Measurements from ENCODE around the gene KATNAL1.
A peak's percentile ranks its signal among the peaks of the same experiment; 100 is the strongest.
"Not testable (repeated sequence)": the region's sequence is repeated elsewhere in the genome, so short reads cannot be mapped to it uniquely, and the experiment has no call there.

The KATNAL1 gene

GRCh38 chr13:30181888-30182651, 125.3 kb downstream of the KATNAL1 start:
- no peak for TF ChIP-seq CTCF (IDR thresholded peaks at IDR 0.05; ENCODE audit: low read depth, low read length, missing control alignments)
- no peak overlapping the region for H3K4me3 ChIP-seq (replicated peaks; ENCODE audit: low read depth, low read length)
- no peak for DNase-seq (ENCODE audit: extremely low read depth, low read depth)

GRCh38 chr13:30179597-30180276, 127.6 kb downstream of the KATNAL1 start:
- TF ChIP-seq CTCF (IDR thresholded peaks at IDR 0.05; ENCODE audit: low read depth, low read length, missing control alignments) = no peak
- no peak overlapping the region for H3K4me3 ChIP-seq (replicated peaks; ENCODE audit: low read depth, low read length)
- DNase-seq (ENCODE audit: extremely low read depth, low read depth) = no peak

GRCh38 chr13:30178976-30179375, 128.4 kb downstream of the KATNAL1 start:
- no peak for TF ChIP-seq CTCF (IDR thresholded peaks at IDR 0.05; ENCODE audit: low read depth, low read length, missing control alignments)
- H3K4me3 ChIP-seq (replicated peaks; ENCODE audit: low read depth, low read length) = no peak overlapping the region
- no peak for DNase-seq (ENCODE audit: extremely low read depth, low read depth)

GRCh38 chr13:30175166-30175565, 132.2 kb downstream of the KATNAL1 start:
- no peak overlapping the region for H3K4me3 ChIP-seq (replicated peaks; ENCODE audit: low read depth, low read length)
- no peak for DNase-seq (ENCODE audit: extremely low read depth, low read depth)
- TF ChIP-seq CTCF (IDR thresholded peaks at IDR 0.05; ENCODE audit: low read depth, low read length, missing control alignments) = no peak

DNA sequence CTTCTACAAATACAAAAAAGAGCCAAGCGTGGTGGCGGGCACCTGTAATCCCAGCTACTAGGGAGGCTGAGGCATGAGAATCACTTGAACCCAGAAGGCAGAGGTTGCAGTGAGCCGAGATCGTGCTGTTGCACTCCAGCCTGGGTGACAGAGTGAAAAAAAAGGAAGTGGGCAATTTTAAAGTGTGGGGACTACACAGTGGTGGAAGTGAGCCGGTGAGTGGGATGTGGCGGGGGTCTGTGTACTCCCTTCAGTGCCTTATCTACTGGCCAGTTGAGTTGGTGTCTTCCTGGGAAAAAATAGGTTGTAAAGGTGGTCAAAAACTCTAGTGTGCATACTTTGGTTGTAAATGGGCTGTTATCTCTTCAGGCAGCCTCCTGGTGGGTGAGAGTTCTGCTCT, 133.1 kb downstream of the KATNAL1 start:
- not testable (repeated sequence) for H3K4me3 ChIP-seq (replicated peaks; ENCODE audit: low read depth, low read length); DNase-seq (ENCODE audit: extremely low read depth, low read depth)

DNA sequence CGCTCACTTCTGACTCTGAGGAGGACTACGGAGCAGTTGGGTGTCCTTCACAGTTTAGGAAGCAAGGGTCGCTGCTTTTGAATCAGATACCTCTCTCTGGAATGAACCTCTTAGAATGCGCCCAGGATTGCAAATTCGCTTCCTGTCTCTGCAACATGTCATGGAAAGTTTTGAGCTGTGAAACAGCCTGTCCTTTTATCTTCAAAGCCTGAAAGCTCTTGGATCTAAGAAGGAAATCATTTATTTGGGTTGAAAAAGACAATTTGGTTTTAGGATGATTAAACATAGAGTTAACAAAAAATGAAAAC, 134.1 kb downstream of the KATNAL1 start:
- H3K4me3 ChIP-seq (replicated peaks; ENCODE audit: low read depth, low read length) = no peak overlapping the region
- no peak for DNase-seq (ENCODE audit: extremely low read depth, low read depth)
- TF ChIP-seq CTCF (IDR thresholded peaks at IDR 0.05; ENCODE audit: low read depth, low read length, missing control alignments) = no peak

- DNase-seq (ENCODE audit: extremely low read depth, low read depth) = peak; percentile 32
- TF ChIP-seq CTCF (IDR thresholded peaks at IDR 0.05; ENCODE audit: low read depth, low read length, missing control alignments) = no peak
- H3K4me3 ChIP-seq (replicated peaks; ENCODE audit: low read depth, low read length) = no peak overlapping the region
These were observed 134.6 kb downstream of the KATNAL1 start for GRCh38 chr13:30172593-30173302.

Data from HFF-Myc (cell line).